Vagina (tissue), 2 donors: ENCODE measurements around the gene PARP6. TPM values are rescaled to one million over a fixed set of nuclear protein-coding genes. Genes with fewer than 3 reads are reported as not detected.

ENCODE experiments used
- DNase-seq, 2 donors: peaks; one replicate each; pipeline ENCODE4 v3.0.0-alpha.2; 2017; ENCODE audit errors: extremely low spot score in 2 of 2
- H3K27ac ChIP-seq: fragments of 200-600 bp; sonication (generic); one replicate; pipeline ENCODE4 v1.5.1; 2019
- H3K27me3 ChIP-seq: fragments of 200-600 bp; sonication (generic); one replicate; pipeline ENCODE4 v1.5.1; 2019
- H3K36me3 ChIP-seq, 2 donors: fragments of 200-600 bp; sonication (generic); one replicate each; pipeline ENCODE4 v1.5.1; 2017 to 2019
- H3K4me1 ChIP-seq: fragments of 200-600 bp; sonication (generic); one replicate; pipeline ENCODE4 v1.5.1; 2019
- H3K4me3 ChIP-seq, 2 donors: fragments of 200-600 bp; sonication (generic); 1 replicate in 1 of 2; 2 replicates in 1 of 2; pipeline ENCODE4 v1.5.1; 2016 to 2019
- H3K9me3 ChIP-seq: fragments of 200-600 bp; sonication (generic); one replicate; pipeline ENCODE4 v1.5.1; 2019
- POLR2A ChIP-seq, 2 donors: fragments of 450-650 bp; IDR thresholded peaks; one replicate each; pipeline ENCODE4 v1.6.1; 2017; ENCODE audit warnings: antibody characterized with exemption in 2 of 2, mild to moderate bottlenecking in 2 of 2, moderate library complexity in 2 of 2
- POLR2AphosphoS5 ChIP-seq, 2 donors: sonication (generic); formaldehyde crosslinking; IDR thresholded peaks; one replicate each; pipeline ENCODE4 v1.9.0; 2017; ENCODE audit warnings: antibody characterized with exemption in 2 of 2, mild to moderate bottlenecking in 2 of 2, low read depth in 1 of 2; ENCODE audit not compliant: insufficient read depth in 1 of 2
- intact Hi-C: fragments of 100-400 bp; cut with DNase I; formaldehyde crosslinking; loops from one replicate; pipeline ENCODE4 v1.15.1; 2023
- total RNA-seq: library from RNA; depleted of rRNA; stranded (reverse); fragments of >200 nt; gene quantifications from one replicate; pipeline ENCODE4 v1.2.3, GENCODE V29; 2016
- TF ChIP-seq, protein P1 (sequence below), 3 experiments: fragments of 450-650 bp in 2 of 3; fragments of 200-600 bp in 1 of 3; sonication (generic) in 1 of 3; IDR thresholded peaks; one replicate each; pipeline ENCODE4 v1.5.1; 2017 to 2019; ENCODE audit warnings: antibody characterized with exemption in 3 of 3, mild to moderate bottlenecking in 2 of 3, moderate library complexity in 2 of 3

PARP6 gene
- total RNA-seq, 1 donor from 2014 or later: 62.6 TPM

DNA sequence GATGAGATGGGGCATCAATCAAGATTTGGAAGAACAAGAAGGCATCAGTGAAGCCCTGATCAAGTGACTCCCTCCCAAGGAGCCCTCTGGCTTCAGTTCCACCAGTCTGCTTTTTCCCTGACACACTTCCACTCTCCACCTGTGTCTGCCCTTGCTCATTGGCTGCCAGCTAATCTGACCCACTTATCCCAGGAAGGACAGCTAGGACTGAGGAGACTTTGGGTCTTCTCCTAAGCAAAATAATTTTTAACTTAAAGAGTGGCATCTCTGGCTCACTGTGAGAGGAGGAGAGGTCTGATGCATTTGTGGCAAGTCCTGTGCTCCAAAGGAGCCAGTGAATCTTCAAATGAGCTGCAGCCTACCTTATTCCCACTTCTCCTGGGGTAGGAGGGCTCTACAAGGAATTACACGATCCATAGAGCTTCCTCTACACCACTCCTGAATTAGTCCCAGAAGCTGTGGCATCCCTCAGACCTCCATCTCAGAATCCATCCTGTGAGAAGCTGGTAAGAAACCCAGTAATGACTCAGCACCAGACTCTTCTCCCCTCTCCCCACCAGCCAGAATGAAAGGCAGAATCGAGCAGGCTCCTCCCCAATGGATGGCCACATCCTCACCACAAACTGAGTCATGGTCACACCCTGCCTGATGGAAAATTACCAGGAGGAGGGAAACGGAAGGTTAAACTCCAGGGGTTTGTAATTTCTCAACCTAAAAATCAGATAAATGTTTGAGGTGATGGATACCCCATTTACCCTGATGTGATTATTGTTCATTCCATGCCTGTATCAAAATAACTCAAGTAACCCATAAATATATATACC lies 35.1 kb downstream of the PARP6 start:
- TF ChIP-seq POLR2A (IDR thresholded peaks at IDR 0.05) (peak in 1 of 2 donors; percentile 45), POLR2AphosphoS5 (IDR thresholded peaks at IDR 0.05; ENCODE audit: insufficient read depth in 1 of 2, low read depth in 1 of 2) (peak; percentile 22 to 85)
- TF ChIP-seq, protein P1, sequence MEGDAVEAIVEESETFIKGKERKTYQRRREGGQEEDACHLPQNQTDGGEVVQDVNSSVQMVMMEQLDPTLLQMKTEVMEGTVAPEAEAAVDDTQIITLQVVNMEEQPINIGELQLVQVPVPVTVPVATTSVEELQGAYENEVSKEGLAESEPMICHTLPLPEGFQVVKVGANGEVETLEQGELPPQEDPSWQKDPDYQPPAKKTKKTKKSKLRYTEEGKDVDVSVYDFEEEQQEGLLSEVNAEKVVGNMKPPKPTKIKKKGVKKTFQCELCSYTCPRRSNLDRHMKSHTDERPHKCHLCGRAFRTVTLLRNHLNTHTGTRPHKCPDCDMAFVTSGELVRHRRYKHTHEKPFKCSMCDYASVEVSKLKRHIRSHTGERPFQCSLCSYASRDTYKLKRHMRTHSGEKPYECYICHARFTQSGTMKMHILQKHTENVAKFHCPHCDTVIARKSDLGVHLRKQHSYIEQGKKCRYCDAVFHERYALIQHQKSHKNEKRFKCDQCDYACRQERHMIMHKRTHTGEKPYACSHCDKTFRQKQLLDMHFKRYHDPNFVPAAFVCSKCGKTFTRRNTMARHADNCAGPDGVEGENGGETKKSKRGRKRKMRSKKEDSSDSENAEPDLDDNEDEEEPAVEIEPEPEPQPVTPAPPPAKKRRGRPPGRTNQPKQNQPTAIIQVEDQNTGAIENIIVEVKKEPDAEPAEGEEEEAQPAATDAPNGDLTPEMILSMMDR (IDR thresholded peaks at IDR 0.05): no peak
- DNase-seq: peak in 1 of 2 donors; percentile 95

DNA sequence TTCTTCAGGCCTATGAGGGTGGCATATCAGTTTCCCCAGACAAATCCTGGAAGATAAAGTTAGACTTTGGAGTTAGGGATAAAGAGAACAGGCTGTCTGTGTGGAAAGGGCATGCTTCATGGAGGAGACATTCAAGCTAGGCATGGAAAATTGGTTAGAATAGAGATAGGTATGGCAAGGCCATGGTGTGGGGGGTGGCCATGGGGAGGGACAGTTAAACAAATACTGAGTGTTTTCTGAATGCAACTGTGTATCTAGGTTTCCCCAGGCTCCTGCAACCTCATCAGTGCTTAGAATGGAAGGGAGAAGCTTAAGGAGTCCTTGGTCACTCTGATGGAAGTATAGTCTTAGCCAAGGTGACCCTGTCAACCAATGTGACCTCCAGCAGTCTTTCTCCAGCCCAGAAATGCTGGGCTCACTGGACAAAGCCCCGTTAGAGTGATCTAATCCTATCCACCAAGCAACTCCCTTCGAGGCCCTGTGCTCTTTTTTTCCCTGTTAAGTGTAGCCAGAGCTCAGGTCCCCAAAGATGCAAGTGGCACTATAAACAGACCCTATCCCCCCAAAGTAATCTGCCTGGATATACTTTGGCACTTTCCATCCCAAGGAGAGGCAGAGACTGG lies 35.9 kb downstream of the PARP6 start:
- intact Hi-C loops: no loop called here
- Histone ChIP-seq H3K27ac (peak overlapping the region; percentile 91), H3K9me3 (no peaks in the 10 kb centered on the region), H3K4me1 (peaks cover 31% of the 10 kb centered on the region), H3K36me3 (peaks cover 0 to 10% of the 10 kb centered on the region in 2 donors), H3K27me3 (no peaks in the 10 kb centered on the region), H3K4me3 (no peak overlapping the region)
- TF ChIP-seq, protein P1 (IDR thresholded peaks at IDR 0.05): no peak
- TF ChIP-seq POLR2A (IDR thresholded peaks at IDR 0.05): no peak
- no peak for TF ChIP-seq POLR2AphosphoS5 (IDR thresholded peaks at IDR 0.05; ENCODE audit: insufficient read depth in 1 of 2, low read depth in 1 of 2)
- no peak for DNase-seq

More for the DNA sequence above, 35.1 kb downstream of the PARP6 start:
- Histone ChIP-seq H3K4me3 (peak overlapping the region in 1 of 2 donors; percentile 22), H3K36me3 (peaks cover 0 to 18% of the 10 kb centered on the region in 2 donors), H3K27me3 (no peaks in the 10 kb centered on the region), H3K4me1 (peaks cover 27% of the 10 kb centered on the region), H3K27ac (peak overlapping the region; percentile 91), H3K9me3 (no peaks in the 10 kb centered on the region)
- intact Hi-C loops: no loop called here

DNA sequence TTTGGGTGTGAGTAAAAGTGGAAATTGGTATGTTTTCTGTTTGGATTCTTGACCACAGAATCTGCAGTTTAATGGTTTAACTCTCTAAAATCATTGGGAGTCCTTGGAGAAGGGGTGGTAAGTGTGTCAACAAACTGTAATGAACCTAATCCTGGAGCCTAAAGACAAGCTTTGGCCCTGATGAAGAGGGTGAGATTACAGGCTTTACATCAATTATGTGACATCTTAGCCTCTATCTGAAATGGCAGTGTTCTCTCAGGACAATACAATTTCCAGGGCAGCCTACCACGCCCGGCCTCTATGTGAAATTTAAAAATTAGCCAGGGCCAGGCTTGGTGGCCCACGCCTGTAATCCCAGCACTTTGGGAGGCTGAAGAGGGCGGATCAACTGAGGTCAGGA lies 37.1 kb downstream of the PARP6 start:
- intact Hi-C loops: no loop called here

DNA sequence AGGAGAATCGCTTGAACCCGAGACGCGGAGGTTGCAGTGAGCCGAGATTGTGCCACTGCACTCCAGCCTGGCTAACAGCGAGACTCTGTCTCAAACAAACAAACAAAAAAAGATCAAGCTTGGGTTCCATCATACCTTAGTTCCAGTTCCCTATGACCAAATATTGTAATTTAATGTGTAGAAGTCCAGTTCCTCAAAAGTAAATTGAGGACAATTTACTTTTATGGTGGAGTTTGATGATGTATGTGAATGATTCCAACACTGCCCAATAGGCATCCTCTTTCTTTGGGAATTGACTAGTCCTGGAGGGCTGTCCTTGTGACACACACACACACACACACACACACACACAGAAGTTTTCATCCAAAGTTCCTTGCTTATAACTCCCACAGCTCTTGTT lies 38.6 kb downstream of the PARP6 start:
- H3K9me3 ChIP-seq: no peaks in the 10 kb centered on the region
- no peak overlapping the region for H3K27ac ChIP-seq
- H3K4me3 ChIP-seq: no peak overlapping the region
- intact Hi-C loops: loop anchor here (5.0 kb wide), 2 partner anchors 39 to 144 kb away; partner anchors contain the start of genes HEXA and PARP6
- H3K4me1 ChIP-seq: peaks cover 40% of the 10 kb centered on the region
- no peak for TF ChIP-seq POLR2AphosphoS5 (IDR thresholded peaks at IDR 0.05; ENCODE audit: insufficient read depth in 1 of 2, low read depth in 1 of 2)
- TF ChIP-seq, protein P1 (IDR thresholded peaks at IDR 0.05): no peak
- TF ChIP-seq POLR2A (IDR thresholded peaks at IDR 0.05): no peak
- no peaks in the 10 kb centered on the region for H3K27me3 ChIP-seq
- no peak for DNase-seq
- no peaks in the 10 kb centered on the region for H3K36me3 ChIP-seq

More for the DNA sequence above, 37.1 kb downstream of the PARP6 start:
- TF ChIP-seq, protein P1 (IDR thresholded peaks at IDR 0.05): no peak
- no peak for TF ChIP-seq POLR2A (IDR thresholded peaks at IDR 0.05)
- no peak for TF ChIP-seq POLR2AphosphoS5 (IDR thresholded peaks at IDR 0.05; ENCODE audit: insufficient read depth in 1 of 2, low read depth in 1 of 2)
- Histone ChIP-seq H3K9me3 (no peaks in the 10 kb centered on the region), H3K4me1 (peaks cover 31% of the 10 kb centered on the region), H3K36me3 (no peaks in the 10 kb centered on the region), H3K27me3 (no peaks in the 10 kb centered on the region), H3K4me3 (no peak overlapping the region), H3K27ac (no peak overlapping the region)
- no peak for DNase-seq
